T-helper 1 cell treated with Interleukin-12 subunit alpha and Interleukin-12 subunit beta and Interleukin-4 antibody, amounts not matched to agents 30 ng/mL and 1 ng/mL, for 36 hours (primary cell): ENCODE measurements around the gene SLCO3A1. TPM values are rescaled to one million over a fixed set of nuclear protein-coding genes. Genes with fewer than 3 reads are reported as not detected.

Experiments used
- intact Hi-C: fragments of 100-400 bp; cut with micrococcal nuclease; formaldehyde crosslinking; loops from one replicate; pipeline ENCODE4 v1.15.1; 2024
- total RNA-seq: library from RNA; stranded (reverse); gene quantifications from 2 replicates; pipeline ENCODE4 v1.2.3, GENCODE V29; 2022

SLCO3A1 gene
- total RNA-seq, result 35.2 and 39.5 TPM in 2 replicates

GRCh38 chr15:91853511-91853947 lies at the start of gene SLCO3A1:
TSS of gene SLCO3A1 (plus strand) at chr15:91853708.
- intact Hi-C loops, result loop anchor here (1.0 to 10.0 kb wide), 5 partner anchors 90 to 1031 kb away; no protein-coding TSS in a partner anchor

GRCh38 chr15:91807122-91807521 lies 46.4 kb upstream of the SLCO3A1 start:
- intact Hi-C loops, result no loop called here

GRCh38 chr15:91813924-91814323 lies 39.6 kb upstream of the SLCO3A1 start:
- intact Hi-C loops, result no loop called here

GRCh38 chr15:91816942-91817341 lies 36.6 kb upstream of the SLCO3A1 start:
- intact Hi-C loops, result no loop called here

- intact Hi-C loops, result no loop called here
Measured at GRCh38 chr15:91821458-91821857, 32.0 kb upstream of the SLCO3A1 start.

GRCh38 chr15:91824256-91824655 lies 29.3 kb upstream of the SLCO3A1 start:
- intact Hi-C loops, result no loop called here

GRCh38 chr15:91826443-91826842 lies 27.1 kb upstream of the SLCO3A1 start:
- intact Hi-C loops, result no loop called here

GRCh38 chr15:91833056-91833455 lies 20.5 kb upstream of the SLCO3A1 start:
- intact Hi-C loops, result no loop called here

GRCh38 chr15:91839867-91840266 lies 13.6 kb upstream of the SLCO3A1 start:
- intact Hi-C loops, result loop anchor here (10.0 kb wide), 1 partner anchor 1935 kb away; no protein-coding TSS in a partner anchor

GRCh38 chr15:91841861-91842260 lies 11.6 kb upstream of the SLCO3A1 start:
- intact Hi-C loops, result loop anchor here (10.0 kb wide), 1 partner anchor 1937 kb away; no protein-coding TSS in a partner anchor

- intact Hi-C loops, result loop anchor here (10.0 kb wide), 1 partner anchor 1940 kb away; no protein-coding TSS in a partner anchor
Measured at GRCh38 chr15:91844341-91844740, 9.2 kb upstream of the SLCO3A1 start.

GRCh38 chr15:91844928-91845327 lies 8.6 kb upstream of the SLCO3A1 start:
- intact Hi-C loops, result loop anchor here (10.0 kb wide), 1 partner anchor 1940 kb away; no protein-coding TSS in a partner anchor

GRCh38 chr15:91845720-91846119 lies 7.8 kb upstream of the SLCO3A1 start:
- intact Hi-C loops, result loop anchor here (10.0 kb wide), 1 partner anchor 1941 kb away; no protein-coding TSS in a partner anchor

GRCh38 chr15:91849180-91849579 lies 4.3 kb upstream of the SLCO3A1 start:
- intact Hi-C loops, result loop anchor here (1.0 to 10.0 kb wide), 3 partner anchors 228 to 1944 kb away; no protein-coding TSS in a partner anchor

GRCh38 chr15:91849749-91850161 lies 3.8 kb upstream of the SLCO3A1 start:
- intact Hi-C loops, result loop anchor here (1.0 to 10.0 kb wide), 5 partner anchors 228 to 1945 kb away; no protein-coding TSS in a partner anchor

- intact Hi-C loops, result loop anchor here (1.0 to 10.0 kb wide), 5 partner anchors 90 to 1032 kb away; no protein-coding TSS in a partner anchor
Measured at GRCh38 chr15:91852741-91853510, 582 bp upstream of the SLCO3A1 start.

- intact Hi-C loops, result loop anchor here (1.0 to 10.0 kb wide), 6 partner anchors 89 to 1031 kb away; no protein-coding TSS in a partner anchor
Measured at GRCh38 chr15:91853948-91854638, 585 bp downstream of the SLCO3A1 start.

GRCh38 chr15:91854639-91854990 lies 1.1 kb downstream of the SLCO3A1 start:
- intact Hi-C loops, result loop anchor here (1.0 to 10.0 kb wide), 3 partner anchors 148 to 1030 kb away; no protein-coding TSS in a partner anchor

GRCh38 chr15:91855241-91855640 lies 1.7 kb downstream of the SLCO3A1 start:
- intact Hi-C loops, result loop anchor here (10.0 kb wide), 2 partner anchors 380 to 1030 kb away; no protein-coding TSS in a partner anchor

GRCh38 chr15:91855684-91856489 lies 2.4 kb downstream of the SLCO3A1 start:
- intact Hi-C loops, result loop anchor here (10.0 kb wide), 2 partner anchors 381 to 1029 kb away; no protein-coding TSS in a partner anchor

GRCh38 chr15:91857224-91857585 lies 3.7 kb downstream of the SLCO3A1 start:
- intact Hi-C loops, result loop anchor here (10.0 kb wide), 2 partner anchors 382 to 1028 kb away; no protein-coding TSS in a partner anchor
